HUES64 (cell line): ENCODE measurements around the gene RELA.

Experiments used
- H3K27ac ChIP-seq: 2 replicates; pipeline ENCODE4 v1.7.0; 2013; ENCODE audit warnings: low read depth, low read length, inconsistent platforms
- H3K27me3 ChIP-seq: 2 replicates; pipeline ENCODE4 v1.6.1; 2013; ENCODE audit warnings: mild to moderate bottlenecking, low read length; ENCODE audit not compliant: insufficient read depth
- H3K36me3 ChIP-seq: 2 replicates; pipeline ENCODE4 v1.6.1; 2013; ENCODE audit warnings: mild to moderate bottlenecking, low read length; ENCODE audit not compliant: insufficient read depth
- H3K4me1 ChIP-seq: 2 replicates; pipeline ENCODE4 v1.6.1; 2013; ENCODE audit warnings: mild to moderate bottlenecking, low read length, moderate library complexity; ENCODE audit not compliant: insufficient read depth
- H3K4me3 ChIP-seq: 2 replicates; pipeline ENCODE4 v1.5.1; 2013; ENCODE audit warnings: mild to moderate bottlenecking, low read length, moderate library complexity
- H3K9ac ChIP-seq: 2 replicates; pipeline ENCODE4 v1.6.1; 2013; ENCODE audit warnings: mild to moderate bottlenecking, low read depth, low read length
- H3K9me3 ChIP-seq: 2 replicates; pipeline ENCODE4 v1.6.1; 2013; ENCODE audit warnings: low read depth, low read length; ENCODE audit not compliant: insufficient read depth
- WGBS: fragments of 150-250, 120-280 bp; methylation state at CpG from one replicate; pipeline ENCODE4 v1.1.7; 2013; ENCODE audit warnings: missing lambda C conversion rate; 5-methylcytosine and 5-hydroxymethylcytosine counted together

Gene RELA

DNA sequence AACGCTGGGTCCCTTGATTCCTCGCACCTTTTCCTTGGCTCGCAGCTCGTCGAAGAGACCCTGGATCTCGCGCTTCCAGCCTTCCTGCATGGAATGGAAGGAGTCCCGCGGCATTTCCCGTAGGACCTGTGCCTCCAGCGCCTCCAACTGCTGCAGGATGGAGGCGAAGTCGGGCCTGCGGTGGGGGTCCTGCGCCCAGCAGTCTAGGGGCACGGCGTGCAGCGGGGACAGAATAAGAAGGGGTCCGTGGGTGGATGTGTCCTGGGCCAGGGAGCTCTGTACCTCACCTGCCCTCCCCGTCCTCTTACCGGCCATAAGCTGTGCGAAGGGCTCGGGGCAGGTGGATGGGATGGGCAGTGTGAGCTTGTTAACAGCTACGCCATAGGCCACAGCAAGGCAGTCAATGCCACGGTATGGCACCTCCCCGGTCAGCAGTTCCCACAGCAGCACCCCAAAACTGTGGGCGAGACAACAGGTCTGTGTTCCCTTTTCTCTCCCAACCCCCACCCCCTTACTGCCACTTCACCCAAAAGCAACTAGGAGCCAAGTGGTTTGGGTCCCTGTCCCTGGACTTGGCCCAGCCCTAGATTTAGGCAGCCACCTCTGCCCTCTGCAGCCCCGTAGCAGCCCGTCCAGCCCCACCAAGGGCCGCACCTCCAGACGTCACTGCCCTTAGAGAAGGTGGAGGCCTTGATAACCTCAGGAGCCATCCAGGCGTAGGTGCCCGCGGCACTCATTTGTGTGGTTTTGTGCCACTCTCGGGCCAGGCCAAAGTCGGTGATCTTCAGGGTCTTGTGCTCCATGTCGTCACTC lies 54.9 kb downstream of the RELA start:
- H3K4me3 ChIP-seq = peak overlapping the region; percentile 51
- peaks cover 26% of the 10 kb centered on the region for H3K36me3 ChIP-seq
- peak overlapping the region; percentile 63; the same call in 1 of the 2 replicates for H3K27ac ChIP-seq
- H3K4me1 ChIP-seq = no peaks in the 10 kb centered on the region
- H3K27me3 ChIP-seq = no peaks in the 10 kb centered on the region; the same call in 1 of the 2 replicates
- 74% methylated on average over 37 of the region's 37 CpGs for WGBS
- H3K9me3 ChIP-seq = no peaks in the 10 kb centered on the region
- H3K9ac ChIP-seq = peak overlapping the region; percentile 58; the same call in 1 of the 2 replicates

DNA sequence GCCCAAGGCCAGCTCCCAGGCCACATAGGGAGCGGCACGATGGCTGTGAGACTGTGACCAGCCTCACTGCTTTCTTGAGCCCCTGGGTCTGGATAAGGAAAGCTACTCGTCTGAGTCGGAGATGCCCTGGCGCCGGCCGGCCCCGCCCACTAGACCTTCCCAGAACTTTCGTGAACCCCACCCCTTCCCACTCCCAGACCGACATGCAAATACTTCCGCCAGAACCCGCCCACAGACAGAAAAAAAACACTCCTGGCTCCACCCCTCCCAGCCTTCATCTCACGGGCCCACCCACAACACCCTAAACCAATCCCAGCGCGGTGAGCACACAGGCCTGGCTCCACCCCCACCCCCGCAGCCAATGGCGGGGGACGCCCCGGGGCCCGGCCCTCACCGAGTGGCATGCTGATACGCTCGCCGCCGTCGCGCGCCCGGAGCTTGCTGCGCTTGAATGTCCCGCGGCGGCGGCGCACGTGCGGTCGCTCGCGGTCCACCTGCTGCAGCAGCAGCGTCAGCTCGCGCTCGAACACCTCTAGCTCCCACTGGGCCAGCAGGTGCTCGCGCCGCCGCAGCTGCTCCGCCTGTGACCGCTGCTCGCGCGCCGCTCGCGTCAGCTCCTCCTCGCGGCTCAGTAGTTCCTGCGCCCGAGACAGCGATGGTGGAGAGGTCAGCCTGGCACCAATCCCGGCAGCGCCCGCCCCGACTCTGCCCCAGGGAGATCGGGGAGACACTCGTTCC lies 55.7 kb downstream of the RELA start:
- Histone ChIP-seq H3K9ac (peak overlapping the region; percentile 58; the same call in 1 of the 2 replicates), H3K27me3 (no peaks in the 10 kb centered on the region; the same call in 1 of the 2 replicates), H3K4me3 (peak overlapping the region; percentile 51), H3K27ac (peak overlapping the region; percentile 63; the same call in 1 of the 2 replicates), H3K4me1 (no peaks in the 10 kb centered on the region), H3K36me3 (peaks cover 26% of the 10 kb centered on the region), H3K9me3 (no peaks in the 10 kb centered on the region)
- 3% methylated on average over 67 of the region's 67 CpGs for WGBS

DNA sequence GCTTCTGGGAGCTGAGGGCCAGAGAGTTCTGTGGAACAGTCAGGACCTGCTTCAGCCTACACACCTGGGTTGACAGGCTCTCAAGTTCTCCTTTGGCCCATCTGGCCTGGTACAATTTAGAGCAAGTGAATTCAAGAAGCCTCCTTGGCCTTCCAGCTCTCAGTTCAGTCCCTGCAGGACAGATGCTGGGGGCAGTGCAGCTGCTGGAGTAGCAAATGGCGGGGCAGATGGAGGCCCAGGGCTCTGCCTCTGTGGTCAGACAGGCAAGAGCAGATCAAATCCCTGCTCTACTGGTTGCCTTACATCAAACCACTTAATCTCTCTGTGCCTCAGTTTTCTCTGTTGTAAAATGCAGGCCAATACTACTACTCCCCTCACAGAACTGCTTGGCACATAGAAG lies 58.5 kb downstream of the RELA start:
- Histone ChIP-seq H3K36me3 (peaks cover 26% of the 10 kb centered on the region), H3K9ac (no peak overlapping the region), H3K27me3 (no peaks in the 10 kb centered on the region; the same call in 1 of the 2 replicates), H3K27ac (no peak overlapping the region), H3K9me3 (no peaks in the 10 kb centered on the region), H3K4me1 (no peaks in the 10 kb centered on the region), H3K4me3 (no peak overlapping the region)
- WGBS = 90% methylated on average over 1 of the region's 1 CpG
